H9 (cell line): ENCODE data around the gene SHOC1. TPM values are rescaled to one million over a fixed set of nuclear protein-coding genes. Genes with fewer than 3 reads are reported as not detected.

Source experiments
- DNase-seq: peaks from one replicate; pipeline ENCODE4 v3.0.0-alpha.2; 2017
- H2AFZ ChIP-seq: one replicate; pipeline ENCODE4 v1.6.1; 2013; ENCODE audit warnings: mild to moderate bottlenecking, low read length, control low read depth, moderate library complexity
- H2AK5ac ChIP-seq: 2 replicates; pipeline ENCODE4 v1.6.1; 2013; ENCODE audit warnings: low read length, control low read depth, mixed read lengths; ENCODE audit not compliant: insufficient read length
- H2BK120ac ChIP-seq: one replicate; pipeline ENCODE4 v1.6.1; 2013; ENCODE audit warnings: low read depth, mild to moderate bottlenecking, low read length, control low read depth, inconsistent platforms; ENCODE audit not compliant: poor library complexity, severe bottlenecking
- H2BK12ac ChIP-seq: 2 replicates; pipeline ENCODE4 v1.6.1; 2013; ENCODE audit warnings: low read length, control low read depth, mixed read lengths, low read depth; ENCODE audit not compliant: insufficient read length
- H2BK15ac ChIP-seq: 2 replicates; pipeline ENCODE4 v1.6.1; 2013; ENCODE audit warnings: low read depth, low read length, control low read depth
- H2BK20ac ChIP-seq: one replicate; pipeline ENCODE4 v1.6.1; 2013; ENCODE audit warnings: low read depth, mild to moderate bottlenecking, low read length, control low read depth, inconsistent platforms; ENCODE audit not compliant: poor library complexity, severe bottlenecking
- H2BK5ac ChIP-seq: 2 replicates; pipeline ENCODE4 v1.6.1; 2013; ENCODE audit warnings: low read length, control low read depth, mixed read lengths; ENCODE audit not compliant: insufficient read length
- H3K14ac ChIP-seq: 2 replicates; pipeline ENCODE4 v1.6.1; 2013; ENCODE audit warnings: low read length, control low read depth; ENCODE audit not compliant: insufficient read depth
- H3K18ac ChIP-seq: 2 replicates; pipeline ENCODE4 v1.6.1; 2013; ENCODE audit warnings: low read depth, mild to moderate bottlenecking, mixed read lengths, low read length, control low read depth; ENCODE audit not compliant: insufficient read length
- H3K23ac ChIP-seq: 2 replicates; pipeline ENCODE4 v1.6.1; 2013; ENCODE audit warnings: low read length, control low read depth, mixed read lengths, low read depth; ENCODE audit not compliant: insufficient read length
- H3K23me2 ChIP-seq: 2 replicates; pipeline ENCODE4 v1.6.1; 2013; ENCODE audit warnings: low read depth, mild to moderate bottlenecking, mixed read lengths, low read length, control low read depth; ENCODE audit not compliant: insufficient read length, poor library complexity, severe bottlenecking
- H3K27ac ChIP-seq: 2 replicates; pipeline ENCODE4 v1.5.1; 2013; ENCODE audit warnings: low read length, control low read depth, mixed read lengths, low read depth; ENCODE audit not compliant: insufficient read length
- H3K27me3 ChIP-seq: 2 replicates; pipeline ENCODE4 v1.6.1; 2013; ENCODE audit warnings: low read length, control low read depth, inconsistent platforms; ENCODE audit not compliant: insufficient read depth
- H3K4ac ChIP-seq: 2 replicates; pipeline ENCODE4 v1.6.1; 2013; ENCODE audit warnings: low read depth, mild to moderate bottlenecking, control low read depth, inconsistent platforms, low read length, moderate library complexity
- H3K4me1 ChIP-seq: 2 replicates; pipeline ENCODE4 v1.6.1; 2013; ENCODE audit warnings: low read length, control low read depth, inconsistent platforms; ENCODE audit not compliant: insufficient read depth
- H3K4me2 ChIP-seq: 2 replicates; pipeline ENCODE4 v1.6.1; 2013; ENCODE audit warnings: low read length, control low read depth, mixed read lengths; ENCODE audit not compliant: insufficient read length, insufficient read depth
- H3K56ac ChIP-seq: 2 replicates; pipeline ENCODE4 v1.6.1; 2013; ENCODE audit warnings: low read depth, mild to moderate bottlenecking, mixed read lengths, low read length, control low read depth; ENCODE audit not compliant: insufficient read length
- H3K79me1 ChIP-seq: 2 replicates; pipeline ENCODE4 v1.6.1; 2013; ENCODE audit warnings: low read depth, mild to moderate bottlenecking, moderate library complexity, low read length, control low read depth, inconsistent platforms; ENCODE audit not compliant: insufficient read depth, poor library complexity, severe bottlenecking
- H3K79me2 ChIP-seq: 2 replicates; pipeline ENCODE4 v1.6.1; 2013; ENCODE audit warnings: low read length, control low read depth, inconsistent platforms; ENCODE audit not compliant: insufficient read depth
- H3K9ac ChIP-seq: 2 replicates; pipeline ENCODE4 v1.6.1; 2013; ENCODE audit warnings: low read length, control low read depth, mixed read lengths; ENCODE audit not compliant: insufficient read length; ENCODE audit errors: extremely low read depth
- H3K9me3 ChIP-seq: one replicate; pipeline ENCODE4 v1.6.1; 2013; ENCODE audit warnings: low read depth, low read length, inconsistent platforms; ENCODE audit not compliant: control insufficient read depth
- H3T11ph ChIP-seq: one replicate; pipeline ENCODE4 v1.6.1; 2013; ENCODE audit warnings: mild to moderate bottlenecking, low read length, control low read depth, inconsistent platforms
- H4K20me1 ChIP-seq: one replicate; pipeline ENCODE4 v1.6.1; 2013; ENCODE audit not compliant: control insufficient read depth, insufficient read length, insufficient read depth
- H4K5ac ChIP-seq: 2 replicates; pipeline ENCODE4 v1.6.1; 2013; ENCODE audit warnings: low read depth, mild to moderate bottlenecking, mixed read lengths, low read length, control low read depth; ENCODE audit not compliant: insufficient read length
- H4K8ac ChIP-seq: replicated peaks from 2 replicates; pipeline ENCODE4 v1.6.1; 2013; ENCODE audit warnings: low read length, control low read depth, mixed read lengths, low read depth; ENCODE audit not compliant: insufficient read length
- H4K91ac ChIP-seq: 2 replicates; pipeline ENCODE4 v1.6.1; 2013; ENCODE audit warnings: low read depth, mild to moderate bottlenecking, moderate library complexity, mixed read lengths, low read length, control low read depth; ENCODE audit not compliant: insufficient read length
- H3K27ac Mint-ChIP-seq, 3 experiments: 2 replicates in 2 of 3; 3 replicates in 1 of 3; pipeline ENCODE4 v1.8.0; 2020 to 2021; ENCODE audit warnings: mixed read lengths in 3 of 3, mild to moderate bottlenecking in 1 of 3, moderate library complexity in 1 of 3
- H3K27me3 Mint-ChIP-seq: 2 replicates; pipeline ENCODE4 v1.8.0; 2021; ENCODE audit warnings: low read depth, mild to moderate bottlenecking, moderate library complexity, mixed read lengths
- H3K36me3 Mint-ChIP-seq, 3 experiments: 2 replicates in 2 of 3; 3 replicates in 1 of 3; pipeline ENCODE4 v1.8.0; 2020 to 2021; ENCODE audit warnings: low read depth in 3 of 3, mixed read lengths in 3 of 3; ENCODE audit not compliant: insufficient read depth in 1 of 3
- H3K4me1 Mint-ChIP-seq, 2 experiments: 2 replicates each; pipeline ENCODE4 v1.8.0; 2020; ENCODE audit warnings: mixed read lengths in 2 of 2
- H3K4me3 Mint-ChIP-seq, 2 experiments: 2 replicates in 1 of 2; 3 replicates in 1 of 2; pipeline ENCODE4 v1.8.0; 2020 to 2021; ENCODE audit warnings: mild to moderate bottlenecking in 2 of 2, mixed read lengths in 2 of 2, moderate library complexity in 1 of 2
- H3K9me3 Mint-ChIP-seq, 2 experiments: 2 replicates in 1 of 2; 3 replicates in 1 of 2; pipeline ENCODE4 v1.8.0; 2020; ENCODE audit warnings: mild to moderate bottlenecking in 2 of 2, mixed read lengths in 2 of 2, moderate library complexity in 1 of 2
- CTCF ChIP-seq: fragments of 200-600 bp; sonication (generic); conservative IDR thresholded peaks from 3 replicates; pipeline ENCODE4 v1.8.0; 2021; ENCODE audit warnings: antibody characterized with exemption, mild to moderate bottlenecking
- whole genome bisulfite sequencing: extraction: QIAGEN DNeasy Blood & Tissue Kit; methylation state at CpG from one replicate; pipeline ENCODE4 v1.1.7; 2013; ENCODE audit warnings: missing lambda C conversion rate, low lambda C conversion rate, mixed read lengths; ENCODE audit not compliant: insufficient read length; ENCODE audit errors: extremely low coverage; 5-methylcytosine and 5-hydroxymethylcytosine counted together
- total RNA-seq: library from RNA; stranded (reverse); gene quantifications from 2 replicates; pipeline ENCODE4 v1.2.1, GENCODE V29; 2021

SHOC1 gene
- total RNA-seq, 1 experiment from 2014 or later, result not detected

- Histone ChIP-seq H4K20me1 (no peaks in the 10 kb centered on the region), H3K23ac (no peak overlapping the region), H3K9ac (no peak overlapping the region), H2BK5ac (no peak overlapping the region), H2AFZ (no peak overlapping the region), H3K9me3 (no peaks in the 10 kb centered on the region), H4K5ac (no peak overlapping the region), H4K8ac (no peak overlapping the region), H2BK20ac (no peak overlapping the region), H3K79me2 (no peaks in the 10 kb centered on the region), H3K14ac (no peak overlapping the region), H3K27ac (no peak overlapping the region), H3K27me3 (no peaks in the 10 kb centered on the region), H3K56ac (no peak overlapping the region), H3K18ac (no peak overlapping the region), H3K79me1 (no peaks in the 10 kb centered on the region), H3K4ac (no peak overlapping the region), H2BK120ac (no peak overlapping the region), H2BK15ac (no peak overlapping the region), H2BK12ac (no peak overlapping the region), H3K4me1 (no peaks in the 10 kb centered on the region), H2AK5ac (no peak overlapping the region), H3T11ph (no peak overlapping the region), H3K4me2 (no peak overlapping the region), H3K23me2 (no peaks in the 10 kb centered on the region), H4K91ac (no peak overlapping the region)
- Mint-ChIP-seq H3K36me3 (no peaks in the 10 kb centered on the region), H3K27me3 (no peaks in the 10 kb centered on the region; the same call in 1 of the 2 replicates), H3K4me3 (no peak overlapping the region), H3K4me1 (no peaks in the 10 kb centered on the region), H3K27ac (no peak overlapping the region), H3K9me3 (no peaks in the 10 kb centered on the region)
- DNase-seq, result no peak
- no peak for TF ChIP-seq CTCF
- no CpG with 5 or more reads among the region's 2 CpGs for WGBS
These were observed 10.5 kb upstream of the SHOC1 start for GRCh38 chr9:111805262-111805661.
